ES-I3 (cell line): ENCODE data around the gene BFSP2.
"Not testable (repeated sequence)": the region's sequence is repeated elsewhere in the genome, so short reads cannot be mapped to it uniquely, and the experiment has no call there.

Experiments
- H3K36me3 ChIP-seq: 2 replicates; pipeline ENCODE4 v1.6.1; 2013; ENCODE audit warnings: mild to moderate bottlenecking, low read length, control low read depth, moderate library complexity; ENCODE audit not compliant: insufficient read depth
- H3K4me1 ChIP-seq: 2 replicates; pipeline ENCODE4 v1.6.1; 2013; ENCODE audit warnings: mild to moderate bottlenecking, control low read depth, low read length; ENCODE audit not compliant: insufficient read depth
- H3K9ac ChIP-seq: 2 replicates; pipeline ENCODE4 v1.6.1; 2013; ENCODE audit warnings: low read depth, mild to moderate bottlenecking, low read length, moderate library complexity
- H3K9me3 ChIP-seq: 2 replicates; pipeline ENCODE4 v1.6.1; 2013; ENCODE audit warnings: mild to moderate bottlenecking, low read length, moderate library complexity; ENCODE audit not compliant: control insufficient read depth, insufficient read depth

Gene BFSP2

GRCh38 chr3:133479401-133479800 is 79.5 kb downstream of the BFSP2 start:
- Histone ChIP-seq H3K9ac (no peak overlapping the region), H3K9me3 (no peaks in the 10 kb centered on the region; the same call in 1 of the 2 replicates), H3K36me3 (no peaks in the 10 kb centered on the region), H3K4me1 (peaks cover 18% of the 10 kb centered on the region)

GRCh38 chr3:133479895-133480669 is 80.2 kb downstream of the BFSP2 start:
- H3K36me3 ChIP-seq = no peaks in the 10 kb centered on the region
- H3K4me1 ChIP-seq = peaks cover 11% of the 10 kb centered on the region
- H3K9me3 ChIP-seq = no peaks in the 10 kb centered on the region; the same call in 1 of the 2 replicates
- no peak overlapping the region for H3K9ac ChIP-seq

GRCh38 chr3:133482474-133482873 is 82.6 kb downstream of the BFSP2 start:
- H3K9ac ChIP-seq, H3K4me1 ChIP-seq, H3K36me3 ChIP-seq: not testable (repeated sequence)
- peaks cover 12% of the 10 kb centered on the region for H3K9me3 ChIP-seq

GRCh38 chr3:133486658-133487057 is 86.8 kb downstream of the BFSP2 start:
- Histone ChIP-seq H3K4me1 (peaks cover 6% of the 10 kb centered on the region; the same call in 1 of the 2 replicates), H3K36me3 (no peaks in the 10 kb centered on the region), H3K9me3 (peaks cover 27% of the 10 kb centered on the region), H3K9ac (no peak overlapping the region)

GRCh38 chr3:133487204-133487603 is 87.3 kb downstream of the BFSP2 start:
- H3K4me1 ChIP-seq = peaks cover 6% of the 10 kb centered on the region; the same call in 1 of the 2 replicates
- no peak overlapping the region for H3K9ac ChIP-seq

GRCh38 chr3:133487920-133488540 is 88.2 kb downstream of the BFSP2 start:
- Histone ChIP-seq H3K9me3 (peaks cover 27% of the 10 kb centered on the region), H3K4me1 (peaks cover 7% of the 10 kb centered on the region; the same call in 1 of the 2 replicates), H3K36me3 (no peaks in the 10 kb centered on the region), H3K9ac (no peak overlapping the region)

More at GRCh38 chr3:133487204-133487603, 87.3 kb downstream of the BFSP2 start:
- no peaks in the 10 kb centered on the region for H3K36me3 ChIP-seq
- peaks cover 27% of the 10 kb centered on the region for H3K9me3 ChIP-seq

- peaks cover 8% of the 10 kb centered on the region; the same call in 1 of the 2 replicates for H3K4me1 ChIP-seq
- no peak overlapping the region for H3K9ac ChIP-seq
- peaks cover 27% of the 10 kb centered on the region for H3K9me3 ChIP-seq
- H3K36me3 ChIP-seq = no peaks in the 10 kb centered on the region
These were observed 89.0 kb downstream of the BFSP2 start for GRCh38 chr3:133488785-133489367.

- Histone ChIP-seq H3K36me3 (no peaks in the 10 kb centered on the region), H3K9me3 (peaks cover 27% of the 10 kb centered on the region), H3K4me1 (peaks cover 8% of the 10 kb centered on the region; the same call in 1 of the 2 replicates), H3K9ac (no peak overlapping the region)
These were observed 89.7 kb downstream of the BFSP2 start for GRCh38 chr3:133489466-133490085.

- H3K36me3 ChIP-seq = no peaks in the 10 kb centered on the region
- H3K4me1 ChIP-seq = peaks cover 8% of the 10 kb centered on the region; the same call in 1 of the 2 replicates
- H3K9me3 ChIP-seq = peaks cover 27% of the 10 kb centered on the region
- H3K9ac ChIP-seq = no peak overlapping the region
These were observed 90.9 kb downstream of the BFSP2 start for GRCh38 chr3:133490468-133491351.

- Histone ChIP-seq H3K9ac (no peak overlapping the region), H3K9me3 (peaks cover 23% of the 10 kb centered on the region), H3K36me3 (no peaks in the 10 kb centered on the region), H3K4me1 (peaks cover 8% of the 10 kb centered on the region; the same call in 1 of the 2 replicates)
These were observed 91.7 kb downstream of the BFSP2 start for GRCh38 chr3:133491481-133492059.

- Histone ChIP-seq H3K4me1 (peaks cover 8% of the 10 kb centered on the region; the same call in 1 of the 2 replicates), H3K9me3 (peaks cover 17% of the 10 kb centered on the region), H3K9ac (no peak overlapping the region), H3K36me3 (no peaks in the 10 kb centered on the region)
These were observed 92.4 kb downstream of the BFSP2 start for GRCh38 chr3:133492159-133492741.

- Histone ChIP-seq H3K9me3 (peaks cover 3% of the 10 kb centered on the region), H3K36me3 (no peaks in the 10 kb centered on the region), H3K9ac (no peak overlapping the region), H3K4me1 (peaks cover 8% of the 10 kb centered on the region; the same call in 1 of the 2 replicates)
These were observed 94.6 kb downstream of the BFSP2 start for GRCh38 chr3:133494469-133494868.

- not testable (repeated sequence) for H3K36me3 ChIP-seq, H3K4me1 ChIP-seq, H3K9ac ChIP-seq, H3K9me3 ChIP-seq
These were observed 102.7 kb downstream of the BFSP2 start for GRCh38 chr3:133502542-133502941.
